ENCODE results near the gene NCOA7. TPM values are rescaled to one million over a fixed set of nuclear protein-coding genes. Genes with fewer than 3 reads are reported as not detected.

The NCOA7 gene
- total and polyA plus RNA-seq, 2 of the 8 experiments (the other 6 are each of a cell fraction or from before 2014, with no cell fraction given) = 2.6 to 10.7 TPM

GRCh38 chr6:125954735-125955339, 164.1 kb downstream of the NCOA7 start (continued):
- no peak for TF ChIP-seq ATF3 (IDR thresholded peaks at IDR 0.05; ENCODE audit: insufficient read depth, low read depth, low read length)
- no peak for TF ChIP-seq SIRT6 (IDR thresholded peaks at IDR 0.05; ENCODE audit: low read length)
- no peak for TF ChIP-seq GTF2F1 (IDR thresholded peaks at IDR 0.05; ENCODE audit: borderline replicate concordance, low read depth, low read length)
- TF ChIP-seq ASH2L (IDR thresholded peaks at IDR 0.05; ENCODE audit: low read length) = no peak
